SU-DHL-6 (cell line): ENCODE results near the gene TMTC1.

Source experiments
- CTCF ChIP-seq: fragments of 200-600 bp; sonication (generic); IDR thresholded peaks from one replicate; pipeline ENCODE4 v1.5.1; 2017; ENCODE audit warnings: antibody characterized with exemption, mild to moderate bottlenecking, low read length, moderate library complexity; ENCODE audit not compliant: insufficient read depth, poor library complexity, severe bottlenecking
- EZH2phosphoT487 ChIP-seq: fragments of 200-600 bp; sonication (generic), shearing (Covaris generic); conservative IDR thresholded peaks from 2 replicates; pipeline ENCODE4 v1.6.1; 2018; ENCODE audit warnings: mild to moderate bottlenecking, antibody characterized with exemption, low read length, moderate library complexity, mixed read lengths

DNA sequence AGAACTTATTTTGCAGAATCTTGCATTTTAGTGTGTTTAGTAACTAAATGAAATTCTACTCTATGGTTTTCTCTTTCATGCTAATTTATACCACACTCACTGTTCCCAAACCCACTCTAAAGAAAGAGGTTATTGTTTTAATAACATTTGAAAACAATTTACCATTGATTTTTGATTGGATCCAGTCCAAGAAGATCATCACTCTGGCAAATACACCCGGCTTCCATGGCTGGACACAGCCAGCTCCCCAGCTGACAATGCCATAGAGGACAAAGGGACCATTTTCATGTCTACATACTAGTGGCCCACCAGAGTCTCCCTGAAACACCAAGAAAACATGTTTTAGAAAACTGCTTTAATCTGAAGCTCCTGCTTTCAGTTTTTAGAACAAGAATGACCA, 328.7 kb downstream of the TMTC1 start:
- TF ChIP-seq CTCF = no peak
- no peak for TF ChIP-seq EZH2phosphoT487
